Panc1 (cell line): ENCODE data around the gene CDK5R1.

Experiments used
- CTCF ChIP-seq: fragments of 450-650 bp; IDR thresholded peaks from 2 replicates; pipeline ENCODE4 v1.5.1; 2017; ENCODE audit warnings: mild to moderate bottlenecking
- POLR2AphosphoS5 ChIP-seq: IDR thresholded peaks from 2 replicates; pipeline ENCODE4 v1.6.1; 2012; ENCODE audit warnings: mild to moderate bottlenecking, low read depth, low read length, moderate library complexity
- REST ChIP-seq, 2 experiments: IDR thresholded peaks; 2 replicates each; pipeline ENCODE4 v1.6.1; 2011 to 2012; ENCODE audit warnings: low read depth in 2 of 2, control low read depth in 1 of 2, low read length in 1 of 2, mild to moderate bottlenecking in 1 of 2, moderate library complexity in 1 of 2; ENCODE audit not compliant: insufficient read depth in 1 of 2

GRCh38 chr17:32493976-32494513 is 7.3 kb downstream of the CDK5R1 start:
- TF ChIP-seq CTCF, result no peak
- no peak for TF ChIP-seq REST (IDR thresholded peaks at IDR 0.05; ENCODE audit: insufficient read depth in 1 of 2, low read depth in 2 of 2, low read length in 1 of 2)
- TF ChIP-seq POLR2AphosphoS5, result no peak
